SK-N-MC (cell line): ENCODE results near the gene PDZK1.

Source experiments
- DNase-seq: peaks from one replicate; pipeline ENCODE4 v3.0.0-alpha.2; 2011; ENCODE audit warnings: low read depth, low spot score
- H3K27ac ChIP-seq: fragments of 200-600 bp; sonication (generic); 2 replicates; pipeline ENCODE4 v1.5.1; 2016; ENCODE audit warnings: mixed run types
- H3K36me3 ChIP-seq: fragments of 200-600 bp; sonication (generic); 2 replicates; pipeline ENCODE4 v1.6.1; 2017; ENCODE audit warnings: antibody characterized with exemption, low read length, mixed read lengths; ENCODE audit not compliant: insufficient read depth
- H3K4me3 ChIP-seq: fragments of 200-600 bp; sonication (generic); 2 replicates; pipeline ENCODE4 v1.5.1; 2016
- H3K9ac ChIP-seq: fragments of 200-600 bp; sonication (generic); 2 replicates; pipeline ENCODE4 v1.8.0; 2017; ENCODE audit warnings: mixed run types, mixed read lengths; ENCODE audit not compliant: insufficient read length
- H3K9me3 ChIP-seq: fragments of 200-600 bp; sonication (generic); 2 replicates; pipeline ENCODE4 v1.6.1; 2017; ENCODE audit warnings: low read depth, mild to moderate bottlenecking, antibody characterized with exemption, low read length, moderate library complexity, mixed read lengths
- EZH2 ChIP-seq: fragments of 200-600 bp; sonication (generic); IDR thresholded peaks from one replicate; pipeline ENCODE4 v1.6.1; 2017; ENCODE audit warnings: antibody characterized with exemption
- FOXP2 ChIP-seq: optimal IDR thresholded peaks from 2 replicates; pipeline ENCODE3; 2011; ENCODE audit warnings: mild to moderate bottlenecking, moderate library complexity; ENCODE audit not compliant: insufficient read depth; ENCODE audit errors: extremely low read length, control extremely low read depth
- POLR2AphosphoS5 ChIP-seq: IDR thresholded peaks from 2 replicates; pipeline ENCODE4 v1.6.1; 2012; ENCODE audit warnings: mild to moderate bottlenecking, low read depth, low read length, borderline replicate concordance

Gene PDZK1

DNA sequence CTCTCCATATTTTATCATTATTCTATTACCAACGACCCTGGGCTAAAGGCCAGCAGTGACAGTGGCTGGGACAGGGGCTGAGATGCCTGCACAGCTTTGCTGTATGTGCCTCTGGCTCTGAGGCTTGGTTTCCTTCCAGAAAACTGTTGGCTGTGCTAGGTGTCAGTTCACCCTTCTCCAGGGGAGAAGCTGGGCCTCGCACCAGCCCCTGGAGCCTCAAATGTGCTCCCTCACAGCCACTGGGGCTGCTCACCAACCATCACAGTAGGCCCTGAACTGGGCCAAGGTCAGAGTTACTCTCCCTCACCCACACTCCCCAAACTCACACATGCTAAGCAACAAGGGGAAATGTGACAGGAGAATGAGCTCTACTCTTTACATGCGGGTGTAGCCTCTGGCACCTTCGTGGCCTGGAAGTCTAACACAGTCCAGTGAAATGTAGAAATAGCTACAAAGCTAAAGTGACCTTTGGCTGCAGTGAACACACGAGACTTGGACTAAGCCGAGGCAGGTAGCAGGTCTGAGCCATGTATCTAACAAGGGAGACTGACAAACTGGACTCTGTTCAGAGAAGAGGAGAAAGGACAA, 7.5 kb upstream of the PDZK1 start:
- no peak for DNase-seq
- no peaks in the 10 kb centered on the region for H3K36me3 ChIP-seq
- H3K4me3 ChIP-seq = no peak overlapping the region
- no peaks in the 10 kb centered on the region for H3K9me3 ChIP-seq
- TF ChIP-seq POLR2AphosphoS5 (no peak), FOXP2 (no peak), EZH2 (no peak)
- no peak overlapping the region for H3K27ac ChIP-seq
- no peak overlapping the region for H3K9ac ChIP-seq

DNA sequence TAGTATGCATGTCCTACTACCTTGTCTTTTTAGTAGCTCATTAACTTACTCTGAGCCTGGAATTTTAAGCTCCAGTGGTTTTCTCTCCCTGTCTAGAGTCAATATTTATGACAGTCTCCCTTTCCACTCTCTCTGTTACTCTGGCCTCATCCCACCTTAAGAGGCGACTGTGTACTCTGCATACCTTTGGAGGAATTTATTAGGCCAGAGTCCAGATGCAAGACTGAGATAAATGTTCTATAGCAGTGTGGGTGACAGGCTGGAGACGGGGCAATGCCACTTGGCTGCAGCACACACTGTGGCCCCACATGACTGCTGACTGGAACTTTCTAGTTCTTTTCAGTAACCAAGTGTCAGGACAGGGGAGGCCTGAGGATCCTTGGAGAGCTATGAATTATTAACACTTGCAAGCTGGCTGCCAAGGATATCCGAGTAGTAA, 4.1 kb upstream of the PDZK1 start:
- H3K36me3 ChIP-seq = no peaks in the 10 kb centered on the region
- H3K9me3 ChIP-seq = no peaks in the 10 kb centered on the region
- TF ChIP-seq FOXP2 = no peak
- TF ChIP-seq POLR2AphosphoS5 = no peak
- TF ChIP-seq EZH2 = no peak
- no peak overlapping the region for H3K27ac ChIP-seq
- H3K4me3 ChIP-seq = no peak overlapping the region
- H3K9ac ChIP-seq = no peak overlapping the region
- DNase-seq = no peak

DNA sequence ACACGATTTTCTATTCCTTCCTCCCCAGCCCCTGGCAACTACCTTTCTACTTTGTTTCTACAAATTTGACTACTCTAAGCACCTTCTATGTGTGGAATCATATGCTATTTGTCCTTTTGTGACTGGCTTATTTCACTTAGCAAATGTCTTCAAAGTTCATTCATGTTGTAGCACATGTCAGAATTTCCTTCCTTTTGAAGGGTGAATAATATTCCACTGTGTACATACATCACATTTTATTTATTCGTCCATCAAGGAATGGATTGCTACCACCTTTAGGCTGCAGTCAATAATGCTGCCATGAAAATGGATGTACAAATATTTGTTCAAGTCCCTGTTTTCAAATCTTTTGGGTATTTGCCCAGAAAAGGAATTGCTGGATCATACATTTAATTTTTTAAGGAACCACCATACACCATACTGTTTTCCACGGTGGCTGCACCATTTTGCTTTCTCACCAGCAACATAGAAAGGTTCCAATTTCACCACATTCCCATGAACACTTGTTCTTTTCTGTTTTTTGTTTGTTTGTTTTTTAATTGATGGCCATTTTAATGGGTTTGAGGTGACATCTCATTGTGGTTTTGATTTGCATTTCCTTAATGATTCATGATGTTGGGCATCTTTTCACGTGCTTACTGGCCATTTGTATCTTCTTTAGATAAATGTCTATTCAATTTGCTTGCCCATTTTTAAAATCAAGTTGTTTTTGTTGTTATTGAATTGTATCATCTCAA, 3.3 kb upstream of the PDZK1 start:
- Histone ChIP-seq H3K9me3 (no peaks in the 10 kb centered on the region), H3K27ac (no peak overlapping the region), H3K36me3 (no peaks in the 10 kb centered on the region), H3K9ac (no peak overlapping the region), H3K4me3 (no peak overlapping the region)
- TF ChIP-seq POLR2AphosphoS5 (no peak), EZH2 (no peak), FOXP2 (no peak)
- no peak for DNase-seq

DNA sequence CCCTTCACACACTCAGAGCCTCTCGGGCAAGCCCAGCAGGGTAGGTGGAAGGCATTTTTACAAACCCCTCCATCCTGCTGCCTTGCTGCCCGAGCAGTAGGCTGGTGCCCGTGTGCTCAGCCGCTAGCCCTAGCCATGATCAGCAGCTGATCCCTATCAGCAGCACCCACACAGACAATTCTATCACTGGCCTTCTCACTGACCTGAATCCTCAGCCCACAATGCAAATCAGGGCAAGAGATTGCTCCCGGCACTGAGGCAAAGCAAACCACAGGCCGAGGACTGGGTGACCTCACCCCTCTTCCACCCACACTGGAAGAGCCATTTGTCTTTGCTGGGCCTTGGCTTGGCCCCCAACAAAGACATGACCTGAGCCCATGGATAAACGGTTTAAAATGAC, 895 bp upstream of the PDZK1 start:
- Histone ChIP-seq H3K4me3 (no peak overlapping the region), H3K9me3 (no peaks in the 10 kb centered on the region), H3K27ac (no peak overlapping the region), H3K36me3 (no peaks in the 10 kb centered on the region), H3K9ac (no peak overlapping the region)
- DNase-seq = no peak
- TF ChIP-seq FOXP2 = no peak
- TF ChIP-seq POLR2AphosphoS5 = no peak
- TF ChIP-seq EZH2 = no peak

DNA sequence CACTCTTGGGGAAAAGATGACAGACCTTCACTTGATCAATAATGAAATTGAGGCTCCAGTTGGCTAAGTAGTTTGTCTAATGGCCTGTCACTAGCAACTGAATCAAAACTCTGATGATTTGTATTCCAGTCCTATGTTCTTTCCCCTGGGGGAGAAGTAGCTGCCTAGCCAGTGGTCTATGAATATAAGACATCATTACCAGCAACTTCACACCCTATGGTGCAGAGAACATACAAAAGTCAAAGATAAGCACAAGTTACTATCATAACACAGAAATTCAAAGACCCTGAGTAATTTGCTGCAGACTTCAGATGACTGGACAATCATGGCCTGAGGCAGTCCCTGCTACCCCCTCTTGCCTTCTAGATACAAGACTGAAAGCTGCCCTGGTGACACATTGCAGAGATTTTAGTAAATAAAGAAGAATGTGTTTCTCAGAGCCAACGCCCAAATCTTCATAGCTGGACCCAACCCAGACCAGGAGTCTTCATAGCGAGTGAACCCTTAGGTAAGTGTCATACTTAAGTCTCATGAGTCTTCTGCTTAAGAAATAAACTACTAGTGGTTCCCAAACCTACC, 993 bp downstream of the PDZK1 start:
- Histone ChIP-seq H3K9ac (no peak overlapping the region), H3K9me3 (no peaks in the 10 kb centered on the region), H3K4me3 (no peak overlapping the region), H3K27ac (no peak overlapping the region), H3K36me3 (no peaks in the 10 kb centered on the region)
- no peak for TF ChIP-seq POLR2AphosphoS5
- TF ChIP-seq EZH2 = no peak
- no peak for TF ChIP-seq FOXP2
- DNase-seq = no peak

DNA sequence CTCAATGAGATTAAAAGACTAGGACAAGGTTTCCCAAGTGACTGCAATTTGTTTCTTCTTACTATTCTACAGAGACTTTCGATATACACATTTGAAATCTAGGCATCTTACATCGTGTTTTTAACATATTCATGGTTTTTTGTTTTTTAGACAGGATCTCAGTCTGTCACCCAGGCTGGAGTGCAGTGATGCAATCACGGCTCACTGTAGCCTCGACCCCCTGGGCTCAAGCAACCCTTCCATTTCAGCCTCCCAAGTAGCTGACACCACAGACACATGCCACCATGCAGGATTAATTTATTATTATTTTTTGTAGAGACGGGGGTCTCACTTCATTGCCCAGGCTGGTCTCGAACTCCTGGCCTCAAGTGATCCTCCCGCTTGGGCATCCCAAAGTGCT, 1.5 kb downstream of the PDZK1 start:
- TF ChIP-seq FOXP2 = no peak
- TF ChIP-seq POLR2AphosphoS5 = no peak
- no peak for TF ChIP-seq EZH2
- Histone ChIP-seq H3K27ac (no peak overlapping the region), H3K36me3 (no peaks in the 10 kb centered on the region), H3K9ac (no peak overlapping the region), H3K4me3 (no peak overlapping the region), H3K9me3 (no peaks in the 10 kb centered on the region)
- no peak for DNase-seq

DNA sequence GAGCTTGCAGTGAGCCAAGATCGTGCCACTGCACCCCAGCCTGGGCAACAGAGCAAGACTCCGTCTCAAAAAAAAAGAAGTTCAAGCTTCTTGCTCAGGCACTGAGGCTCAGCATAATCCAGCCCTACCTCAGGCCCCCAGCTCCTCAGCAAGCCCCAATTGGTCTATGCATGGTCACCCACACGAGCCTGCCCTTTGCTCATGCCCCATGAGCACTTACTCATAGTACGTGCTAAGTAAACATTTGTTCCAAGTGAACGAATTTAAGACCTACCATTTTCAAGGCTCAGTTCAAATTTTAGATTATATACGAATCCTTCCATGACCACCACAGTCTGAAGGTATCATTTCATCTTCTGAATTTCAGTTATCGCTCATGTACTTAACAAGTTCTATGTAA, 4.3 kb downstream of the PDZK1 start:
- Histone ChIP-seq H3K9me3 (no peaks in the 10 kb centered on the region), H3K9ac (no peak overlapping the region), H3K36me3 (no peaks in the 10 kb centered on the region), H3K27ac (no peak overlapping the region), H3K4me3 (no peak overlapping the region)
- no peak for TF ChIP-seq EZH2
- TF ChIP-seq POLR2AphosphoS5 = no peak
- TF ChIP-seq FOXP2 = no peak
- DNase-seq = no peak

DNA sequence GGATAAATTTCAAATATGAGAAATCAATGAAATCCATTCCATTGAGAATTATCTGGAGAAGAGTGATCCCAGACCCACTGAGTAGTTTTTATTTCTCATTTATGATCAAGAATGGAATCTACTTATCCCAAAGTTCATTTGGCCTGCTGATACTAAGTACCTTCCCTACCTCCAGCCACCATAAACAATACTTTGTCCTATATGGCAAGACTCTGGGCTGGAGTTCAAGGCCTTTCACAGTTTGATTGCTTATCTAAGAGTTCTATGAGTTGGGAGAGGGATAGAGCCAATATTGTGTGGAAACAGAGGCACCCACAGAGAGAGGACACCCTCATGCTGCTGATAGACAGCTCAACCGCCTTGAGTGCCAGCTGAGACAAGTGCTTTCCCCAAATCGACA, 5.1 kb downstream of the PDZK1 start:
- Histone ChIP-seq H3K4me3 (no peak overlapping the region), H3K9ac (no peak overlapping the region), H3K27ac (no peak overlapping the region), H3K9me3 (no peaks in the 10 kb centered on the region), H3K36me3 (no peaks in the 10 kb centered on the region)
- TF ChIP-seq POLR2AphosphoS5 (no peak), EZH2 (no peak), FOXP2 (no peak)
- no peak for DNase-seq

DNA sequence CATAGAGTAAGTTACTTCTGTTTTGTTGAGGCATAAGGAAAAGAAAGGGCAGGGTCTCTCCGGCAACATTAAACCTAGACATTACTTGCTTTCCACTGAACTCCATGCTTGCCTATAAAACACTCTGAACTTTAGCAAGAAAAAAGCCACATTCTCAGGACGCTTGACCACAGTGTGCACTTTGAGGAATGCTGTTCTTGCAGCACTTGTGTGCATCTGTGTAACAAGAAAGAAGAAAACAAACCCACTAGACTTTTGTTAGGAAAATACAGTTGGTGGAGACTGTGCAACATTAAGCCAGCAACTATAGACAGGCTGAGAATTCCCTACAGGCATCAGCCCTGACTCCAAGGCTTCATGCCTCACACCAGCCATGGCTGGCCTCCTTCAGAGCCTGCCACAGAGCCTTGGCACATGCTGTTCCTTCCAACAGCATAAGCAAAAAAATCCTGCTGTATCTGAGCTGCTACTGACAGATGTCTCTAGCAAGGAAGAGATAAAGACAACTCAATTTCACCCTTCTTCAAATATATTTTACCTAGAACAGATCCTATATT, 5.8 kb downstream of the PDZK1 start:
- no peaks in the 10 kb centered on the region for H3K9me3 ChIP-seq
- no peak for TF ChIP-seq FOXP2
- TF ChIP-seq POLR2AphosphoS5 = no peak
- TF ChIP-seq EZH2 = no peak
- no peak overlapping the region for H3K4me3 ChIP-seq
- DNase-seq = no peak
- H3K9ac ChIP-seq = no peak overlapping the region
- no peak overlapping the region for H3K27ac ChIP-seq
- no peaks in the 10 kb centered on the region for H3K36me3 ChIP-seq
